Type B pancreatic cell (in vitro differentiated cells): ENCODE results near the gene SLC25A31. TPM values are rescaled to one million over a fixed set of nuclear protein-coding genes. Genes with fewer than 3 reads are reported as not detected.

Experiments
- DNase-seq: peaks from one replicate; pipeline ENCODE4 v3.0.0; 2021; ENCODE audit warnings: mixed read lengths; ENCODE audit not compliant: unreplicated experiment; ENCODE audit errors: extremely low spot score
- H3K27ac Mint-ChIP-seq: 2 replicates; pipeline ENCODE4 v1.8.0; 2021; ENCODE audit warnings: mild to moderate bottlenecking, mixed read lengths
- H3K27me3 Mint-ChIP-seq: 2 replicates; pipeline ENCODE4 v1.8.0; 2021; ENCODE audit warnings: mixed read lengths
- H3K36me3 Mint-ChIP-seq: 2 replicates; pipeline ENCODE4 v1.8.0; 2021; ENCODE audit warnings: mixed read lengths
- H3K4me1 Mint-ChIP-seq: one replicate; pipeline ENCODE4 v1.8.0; 2021; ENCODE audit warnings: mixed read lengths; ENCODE audit not compliant: unreplicated experiment
- H3K4me3 Mint-ChIP-seq: 2 replicates; pipeline ENCODE4 v1.8.0; 2021; ENCODE audit warnings: mild to moderate bottlenecking, mixed read lengths
- H3K9me3 Mint-ChIP-seq: 2 replicates; pipeline ENCODE4 v1.8.0; 2021; ENCODE audit warnings: mixed read lengths
- total RNA-seq: library from RNA; stranded (reverse); gene quantifications from 2 replicates; pipeline ENCODE4 v1.2.1, GENCODE V29; 2021; ENCODE audit warnings: low replicate concordance
- TF ChIP-seq, protein P1 (sequence below): fragments of 200-600 bp; sonication (generic); conservative IDR thresholded peaks from 2 replicates; pipeline ENCODE4 v1.5.0; 2021; ENCODE audit warnings: antibody characterized with exemption, mild to moderate bottlenecking

The SLC25A31 gene
- total RNA-seq, 1 donor from 2014 or later = not detected

DNA sequence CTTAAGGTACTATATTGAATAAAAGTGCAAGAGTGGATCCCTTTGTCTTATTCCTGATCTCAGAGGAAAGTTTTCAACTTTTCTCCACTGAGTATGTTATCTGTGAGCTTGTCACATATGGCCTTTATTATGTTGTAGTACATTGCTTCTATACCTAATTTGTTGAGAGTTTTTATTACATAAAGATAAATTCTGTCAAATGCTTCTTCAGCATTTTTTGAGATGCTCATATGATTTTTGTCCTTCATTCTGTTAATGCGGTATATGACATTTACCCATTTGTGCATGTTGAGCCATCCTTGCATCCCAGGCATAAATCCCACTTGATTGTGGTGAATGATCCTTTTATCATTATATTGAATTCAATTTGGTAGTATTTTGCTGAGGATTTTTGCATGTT is 11.0 kb downstream of the SLC25A31 start:
- DNase-seq = no peak
- H3K27ac Mint-ChIP-seq = no peak overlapping the region
- H3K9me3 Mint-ChIP-seq = peaks cover 8% of the 10 kb centered on the region
- H3K36me3 Mint-ChIP-seq = no peaks in the 10 kb centered on the region
- H3K4me1 Mint-ChIP-seq = no peaks in the 10 kb centered on the region
- H3K27me3 Mint-ChIP-seq = peaks cover 4% of the 10 kb centered on the region
- TF ChIP-seq, protein P1, sequence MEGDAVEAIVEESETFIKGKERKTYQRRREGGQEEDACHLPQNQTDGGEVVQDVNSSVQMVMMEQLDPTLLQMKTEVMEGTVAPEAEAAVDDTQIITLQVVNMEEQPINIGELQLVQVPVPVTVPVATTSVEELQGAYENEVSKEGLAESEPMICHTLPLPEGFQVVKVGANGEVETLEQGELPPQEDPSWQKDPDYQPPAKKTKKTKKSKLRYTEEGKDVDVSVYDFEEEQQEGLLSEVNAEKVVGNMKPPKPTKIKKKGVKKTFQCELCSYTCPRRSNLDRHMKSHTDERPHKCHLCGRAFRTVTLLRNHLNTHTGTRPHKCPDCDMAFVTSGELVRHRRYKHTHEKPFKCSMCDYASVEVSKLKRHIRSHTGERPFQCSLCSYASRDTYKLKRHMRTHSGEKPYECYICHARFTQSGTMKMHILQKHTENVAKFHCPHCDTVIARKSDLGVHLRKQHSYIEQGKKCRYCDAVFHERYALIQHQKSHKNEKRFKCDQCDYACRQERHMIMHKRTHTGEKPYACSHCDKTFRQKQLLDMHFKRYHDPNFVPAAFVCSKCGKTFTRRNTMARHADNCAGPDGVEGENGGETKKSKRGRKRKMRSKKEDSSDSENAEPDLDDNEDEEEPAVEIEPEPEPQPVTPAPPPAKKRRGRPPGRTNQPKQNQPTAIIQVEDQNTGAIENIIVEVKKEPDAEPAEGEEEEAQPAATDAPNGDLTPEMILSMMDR = no peak
- no peak overlapping the region for H3K4me3 Mint-ChIP-seq

DNA sequence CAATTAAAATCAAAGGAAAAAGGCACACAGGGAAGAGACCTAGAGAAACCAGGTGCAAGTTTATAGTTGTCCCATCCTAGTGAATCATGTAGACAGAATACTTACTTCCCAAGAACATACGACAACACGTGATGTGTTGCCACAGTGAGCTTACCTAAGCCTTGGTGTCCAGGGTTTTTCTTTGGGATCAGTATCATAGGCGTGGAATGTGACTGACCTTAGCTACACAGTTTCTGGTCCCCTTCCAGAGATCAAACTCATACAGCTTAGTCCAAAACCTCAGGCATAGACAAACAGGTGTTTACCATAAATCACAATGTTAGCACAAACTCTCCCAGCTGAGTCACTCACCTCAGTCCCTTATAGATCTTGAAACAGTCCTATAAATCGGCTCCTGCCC is 17.7 kb downstream of the SLC25A31 start:
- Mint-ChIP-seq H3K4me3 (no peak overlapping the region), H3K9me3 (peaks cover 4% of the 10 kb centered on the region), H3K27me3 (peaks cover 4% of the 10 kb centered on the region), H3K27ac (no peak overlapping the region), H3K4me1 (no peaks in the 10 kb centered on the region), H3K36me3 (no peaks in the 10 kb centered on the region)
- TF ChIP-seq, protein P1 = no peak
- DNase-seq = no peak

DNA sequence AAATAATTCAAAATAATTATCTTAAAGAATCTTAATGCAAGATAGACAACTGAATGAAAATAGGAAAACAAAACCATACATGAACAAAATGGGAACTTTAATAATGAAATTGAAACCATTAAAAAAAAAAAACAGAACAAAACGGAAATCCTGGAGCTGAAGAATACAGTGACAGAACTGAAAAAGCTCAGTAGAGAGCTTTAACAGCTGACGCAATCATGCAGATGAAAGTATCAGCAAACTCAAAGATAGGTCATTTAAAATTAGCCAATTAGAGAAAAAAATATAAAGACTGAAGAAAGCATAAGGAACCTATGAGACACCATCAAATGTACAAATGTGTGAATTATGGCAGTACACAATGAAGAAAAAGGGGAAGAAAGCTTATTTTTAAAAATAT is 18.8 kb downstream of the SLC25A31 start:
- DNase-seq = no peak
- Mint-ChIP-seq H3K4me3 (no peak overlapping the region), H3K4me1 (no peaks in the 10 kb centered on the region), H3K36me3 (no peaks in the 10 kb centered on the region), H3K27ac (no peak overlapping the region), H3K9me3 (peaks cover 4% of the 10 kb centered on the region), H3K27me3 (peaks cover 11% of the 10 kb centered on the region)
- TF ChIP-seq, protein P1 = no peak

DNA sequence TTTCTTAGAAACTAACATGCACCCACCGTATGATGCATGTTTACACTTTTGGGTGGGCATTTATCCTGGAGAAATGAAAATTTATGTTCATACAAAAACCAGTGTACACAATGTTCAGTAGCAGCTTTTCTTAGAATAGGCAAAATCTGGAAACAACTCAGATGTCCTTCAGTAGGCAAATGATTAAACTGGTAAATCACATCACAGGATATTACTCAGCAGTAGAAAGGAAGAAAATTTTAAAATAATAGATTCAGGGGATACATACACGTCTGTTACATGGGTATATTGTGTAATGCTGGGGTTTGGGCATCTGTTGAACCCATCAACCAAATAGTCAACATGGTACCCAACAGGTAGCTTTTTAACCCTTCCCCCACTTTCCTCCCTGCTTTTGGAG is 26.7 kb downstream of the SLC25A31 start:
- H3K27me3 Mint-ChIP-seq = peaks cover 10% of the 10 kb centered on the region
- no peak overlapping the region for H3K27ac Mint-ChIP-seq
- H3K4me1 Mint-ChIP-seq = no peaks in the 10 kb centered on the region
- peaks cover 12% of the 10 kb centered on the region for H3K9me3 Mint-ChIP-seq
- no peaks in the 10 kb centered on the region for H3K36me3 Mint-ChIP-seq
- TF ChIP-seq, protein P1 = no peak
- no peak overlapping the region for H3K4me3 Mint-ChIP-seq
- no peak for DNase-seq

DNA sequence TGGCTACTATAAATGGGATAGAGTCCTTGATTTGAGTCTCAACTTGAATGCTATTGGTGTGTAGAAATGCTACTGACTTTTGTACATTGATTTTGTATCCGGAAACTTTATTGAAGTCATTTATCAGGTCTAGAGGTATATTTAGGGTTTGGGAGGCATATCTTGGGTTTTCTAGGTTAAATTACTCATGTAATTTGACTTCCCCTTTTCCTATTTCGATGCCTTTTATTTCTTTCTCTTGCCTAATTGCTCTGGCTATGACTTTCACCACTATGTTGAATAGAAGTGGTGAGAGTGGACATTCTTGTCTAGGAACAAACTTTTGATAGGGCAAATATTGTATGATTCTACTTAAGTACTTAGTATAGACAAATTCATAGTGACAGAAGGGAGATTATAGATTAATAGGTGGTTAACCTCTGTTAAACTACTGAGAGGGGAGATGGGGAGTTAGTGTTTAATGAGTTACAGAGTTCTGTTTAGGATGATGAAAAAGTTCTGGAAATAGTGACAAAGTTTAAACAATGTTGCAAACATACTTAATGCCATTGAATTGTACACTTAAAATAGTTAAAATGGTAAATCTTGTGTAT is 29.1 kb downstream of the SLC25A31 start:
- Mint-ChIP-seq H3K9me3 (peaks cover 12% of the 10 kb centered on the region), H3K27ac (no peak overlapping the region), H3K27me3 (no peaks in the 10 kb centered on the region), H3K36me3 (no peaks in the 10 kb centered on the region), H3K4me1 (no peaks in the 10 kb centered on the region), H3K4me3 (no peak overlapping the region)
- DNase-seq = no peak
- TF ChIP-seq, protein P1 = no peak

DNA sequence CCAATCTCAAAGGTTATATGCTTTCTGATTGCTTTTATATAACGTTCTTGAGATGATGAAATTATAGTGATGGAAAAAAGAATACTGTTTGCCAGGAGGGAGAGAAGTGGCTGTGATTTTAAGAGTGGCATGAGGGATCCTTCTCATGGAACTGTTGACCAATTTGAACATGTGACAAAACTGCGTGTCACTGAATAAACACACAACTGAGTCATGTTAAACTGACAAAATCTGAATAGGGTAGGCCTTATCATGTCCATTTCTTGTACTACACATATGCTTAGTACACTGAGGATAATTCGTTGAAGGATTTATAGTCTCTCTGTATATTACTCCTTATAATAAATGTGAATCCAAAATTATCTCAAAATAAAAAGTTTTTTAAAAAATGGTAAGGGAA is 29.7 kb downstream of the SLC25A31 start:
- Mint-ChIP-seq H3K4me1 (no peaks in the 10 kb centered on the region), H3K27ac (no peak overlapping the region), H3K9me3 (peaks cover 12% of the 10 kb centered on the region), H3K36me3 (no peaks in the 10 kb centered on the region), H3K27me3 (no peaks in the 10 kb centered on the region), H3K4me3 (no peak overlapping the region)
- TF ChIP-seq, protein P1 = no peak
- DNase-seq = no peak
